ENCODE data around the gene GALNT10. TPM values are rescaled to one million over a fixed set of nuclear protein-coding genes. Genes with fewer than 3 reads are reported as not detected.

The GALNT10 gene
- total RNA-seq, 1 donor from 2014 or later: 96.1 TPM

- Mint-ChIP-seq H3K4me1 (ENCODE audit: low read depth, unreplicated experiment) (peaks cover 46% of the 10 kb centered on the region), H3K27ac (ENCODE audit: unreplicated experiment) (no peak overlapping the region), H3K9me3 (ENCODE audit: unreplicated experiment) (no peaks in the 10 kb centered on the region), H3K36me3 (ENCODE audit: low read depth, unreplicated experiment) (peaks cover 10% of the 10 kb centered on the region), H3K4me3 (ENCODE audit: unreplicated experiment) (no peak overlapping the region), H3K27me3 (ENCODE audit: low read depth, unreplicated experiment) (no peaks in the 10 kb centered on the region)
- Histone ChIP-seq H3K9ac (ENCODE audit: low read length) (no peak overlapping the region), H3K79me2 (ENCODE audit: insufficient read depth, low read length) (peaks cover 77% of the 10 kb centered on the region), H3K9me3 (ENCODE audit: insufficient read depth, low read depth, low read length) (no peaks in the 10 kb centered on the region), H3K27ac (ENCODE audit: low read depth, low read length) (no peak overlapping the region), H3K27me3 (ENCODE audit: insufficient read depth, low read length) (no peaks in the 10 kb centered on the region), H3K4me2 (ENCODE audit: low read length) (no peak overlapping the region), H4K20me1 (ENCODE audit: insufficient read depth, low read length) (peaks cover 70% of the 10 kb centered on the region), H3K4me3 (ENCODE audit: insufficient read depth, low read depth, low read length) (no peak overlapping the region), H3K4me1 (ENCODE audit: insufficient read depth, low read length) (no peaks in the 10 kb centered on the region), H2AFZ (ENCODE audit: low read depth, low read length) (no peak overlapping the region), H3K36me3 (ENCODE audit: insufficient read depth, low read length) (no peaks in the 10 kb centered on the region)
- DNase-seq (ENCODE audit: low read depth) (no peak), FAIRE-seq (no peak)
- TF ChIP-seq EZH2 (IDR thresholded peaks at IDR 0.05; ENCODE audit: insufficient read depth, low read length): no peak
- no peak for TF ChIP-seq CTCF (IDR thresholded peaks at IDR 0.05; ENCODE audit: insufficient read depth, low read depth, low read length)
These were observed 51.9 kb downstream of the GALNT10 start for GRCh38 chr5:154242442-154242841.

GRCh38 chr5:154242964-154243376, 52.4 kb downstream of the GALNT10 start:
- no peak overlapping the region for H3K4me3 ChIP-seq (ENCODE audit: insufficient read depth, low read depth, low read length)
- TF ChIP-seq EZH2 (IDR thresholded peaks at IDR 0.05; ENCODE audit: insufficient read depth, low read length) (no peak), CTCF (IDR thresholded peaks at IDR 0.05; ENCODE audit: insufficient read depth, low read depth, low read length) (no peak)
- FAIRE-seq: no peak

GRCh38 chr5:154243736-154244135, 53.2 kb downstream of the GALNT10 start:
- Mint-ChIP-seq H3K27me3 (ENCODE audit: low read depth, unreplicated experiment) (no peaks in the 10 kb centered on the region), H3K9me3 (ENCODE audit: unreplicated experiment) (no peaks in the 10 kb centered on the region), H3K27ac (ENCODE audit: unreplicated experiment) (no peak overlapping the region), H3K4me1 (ENCODE audit: low read depth, unreplicated experiment) (peaks cover 40% of the 10 kb centered on the region), H3K4me3 (ENCODE audit: unreplicated experiment) (no peak overlapping the region), H3K36me3 (ENCODE audit: low read depth, unreplicated experiment) (peaks cover 7% of the 10 kb centered on the region)
- FAIRE-seq: peak; percentile 54
- H3K27me3 ChIP-seq (ENCODE audit: insufficient read depth, low read length): no peaks in the 10 kb centered on the region
- no peak overlapping the region for H3K9ac ChIP-seq (ENCODE audit: low read length)
- no peak overlapping the region for H3K4me2 ChIP-seq (ENCODE audit: low read length)
- H3K4me1 ChIP-seq (ENCODE audit: insufficient read depth, low read length): no peaks in the 10 kb centered on the region
- no peaks in the 10 kb centered on the region for H3K9me3 ChIP-seq (ENCODE audit: insufficient read depth, low read depth, low read length)
- H3K27ac ChIP-seq (ENCODE audit: low read depth, low read length): no peak overlapping the region
- TF ChIP-seq EZH2 (IDR thresholded peaks at IDR 0.05; ENCODE audit: insufficient read depth, low read length) (no peak), CTCF (IDR thresholded peaks at IDR 0.05; ENCODE audit: insufficient read depth, low read depth, low read length) (no peak)
- peak; percentile 76 for DNase-seq (ENCODE audit: low read depth)
- H3K4me3 ChIP-seq (ENCODE audit: insufficient read depth, low read depth, low read length): no peak overlapping the region
- no peak overlapping the region for H2AFZ ChIP-seq (ENCODE audit: low read depth, low read length)
- H3K36me3 ChIP-seq (ENCODE audit: insufficient read depth, low read length): no peaks in the 10 kb centered on the region
- H3K79me2 ChIP-seq (ENCODE audit: insufficient read depth, low read length): peaks cover 67% of the 10 kb centered on the region
- peaks cover 60% of the 10 kb centered on the region for H4K20me1 ChIP-seq (ENCODE audit: insufficient read depth, low read length)

More at GRCh38 chr5:154242964-154243376, 52.4 kb downstream of the GALNT10 start:
- Histone ChIP-seq H4K20me1 (ENCODE audit: insufficient read depth, low read length) (peaks cover 65% of the 10 kb centered on the region), H3K9ac (ENCODE audit: low read length) (no peak overlapping the region), H3K79me2 (ENCODE audit: insufficient read depth, low read length) (peaks cover 72% of the 10 kb centered on the region), H3K4me1 (ENCODE audit: insufficient read depth, low read length) (no peaks in the 10 kb centered on the region), H2AFZ (ENCODE audit: low read depth, low read length) (no peak overlapping the region), H3K27me3 (ENCODE audit: insufficient read depth, low read length) (no peaks in the 10 kb centered on the region), H3K9me3 (ENCODE audit: insufficient read depth, low read depth, low read length) (no peaks in the 10 kb centered on the region), H3K27ac (ENCODE audit: low read depth, low read length) (no peak overlapping the region), H3K4me2 (ENCODE audit: low read length) (no peak overlapping the region), H3K36me3 (ENCODE audit: insufficient read depth, low read length) (no peaks in the 10 kb centered on the region)
- Mint-ChIP-seq H3K27me3 (ENCODE audit: low read depth, unreplicated experiment) (no peaks in the 10 kb centered on the region), H3K27ac (ENCODE audit: unreplicated experiment) (no peak overlapping the region), H3K9me3 (ENCODE audit: unreplicated experiment) (no peaks in the 10 kb centered on the region), H3K4me3 (ENCODE audit: unreplicated experiment) (no peak overlapping the region), H3K4me1 (ENCODE audit: low read depth, unreplicated experiment) (peaks cover 43% of the 10 kb centered on the region), H3K36me3 (ENCODE audit: low read depth, unreplicated experiment) (peaks cover 7% of the 10 kb centered on the region)
- no peak for DNase-seq (ENCODE audit: low read depth)
